HG02571 (cell line): ENCODE measurements around the gene OTOP1.
"Not testable (repeated sequence)": the region's sequence is repeated elsewhere in the genome, so short reads cannot be mapped to it uniquely, and the experiment has no call there.

Experiments used
- ATAC-seq: cut with Tn5 transposase; IDR thresholded peaks from one replicate; pipeline ENCODE4 v1.9.1; 2021; ENCODE audit warnings: mild to moderate bottlenecking, moderate library complexity; ENCODE audit not compliant: unreplicated experiment

The OTOP1 gene

GRCh38 chr4:4233610-4234009 lies 6.9 kb upstream of the OTOP1 start:
- no peak for ATAC-seq

DNA sequence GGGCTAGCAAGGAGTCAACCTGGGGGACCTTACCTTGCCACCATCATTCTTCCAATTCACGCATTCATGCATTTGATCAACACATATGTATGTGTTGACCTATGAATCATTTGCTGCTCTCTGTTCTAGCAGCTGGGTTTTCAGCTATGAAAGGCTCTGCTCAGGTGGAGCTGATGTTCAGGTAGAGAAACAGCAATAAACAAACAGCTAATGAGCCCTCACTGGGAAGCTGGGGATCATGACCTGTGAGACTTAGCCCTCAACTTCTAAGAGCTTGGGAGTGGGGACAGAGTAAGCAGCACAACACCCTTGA lies 1.6 kb upstream of the OTOP1 start:
- ATAC-seq: no peak

GRCh38 chr4:4227510-4228355 lies 1.0 kb upstream of the OTOP1 start:
- no peak for ATAC-seq

DNA sequence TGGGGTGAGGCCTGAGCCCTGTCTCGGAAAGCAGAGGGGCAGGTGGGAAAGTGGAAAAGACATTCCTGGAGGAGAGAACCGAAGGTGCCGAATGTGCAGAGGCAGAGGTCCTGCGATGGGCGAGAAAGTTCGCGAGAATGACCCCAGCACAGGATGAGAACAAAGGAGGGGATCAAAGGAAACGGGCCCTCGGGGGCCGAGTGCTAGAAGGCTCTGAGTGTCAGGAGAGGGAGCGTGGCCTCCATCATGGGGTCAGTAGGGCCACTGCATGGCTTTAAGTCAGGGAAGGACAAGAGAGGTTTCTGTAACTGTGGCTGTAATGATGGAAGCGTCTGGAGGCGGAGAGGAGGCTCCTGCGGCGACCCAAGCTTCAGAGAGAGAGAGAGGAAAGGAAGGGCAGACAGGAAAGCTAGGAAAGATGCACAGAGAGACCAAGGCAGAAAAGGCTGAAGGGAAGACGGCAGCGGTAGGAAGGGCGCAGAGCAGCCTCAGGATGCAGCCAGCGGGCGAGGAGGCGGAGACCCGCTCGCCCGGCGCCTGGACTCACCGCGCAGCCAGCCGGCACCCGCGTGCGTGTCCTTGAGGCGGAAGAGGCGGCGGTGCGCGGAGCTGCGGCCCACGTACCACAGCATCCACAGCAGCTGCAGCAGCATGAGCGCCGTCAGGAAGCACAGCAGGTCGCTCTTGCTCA lies 669 bp downstream of the OTOP1 start:
- ATAC-seq: no peak

- ATAC-seq: no peak
Measured at GRCh38 chr4:4217113-4217512, 9.6 kb downstream of the OTOP1 start.

- ATAC-seq: no peak
Measured at GRCh38 chr4:4216648-4217047, 10.1 kb downstream of the OTOP1 start.

DNA sequence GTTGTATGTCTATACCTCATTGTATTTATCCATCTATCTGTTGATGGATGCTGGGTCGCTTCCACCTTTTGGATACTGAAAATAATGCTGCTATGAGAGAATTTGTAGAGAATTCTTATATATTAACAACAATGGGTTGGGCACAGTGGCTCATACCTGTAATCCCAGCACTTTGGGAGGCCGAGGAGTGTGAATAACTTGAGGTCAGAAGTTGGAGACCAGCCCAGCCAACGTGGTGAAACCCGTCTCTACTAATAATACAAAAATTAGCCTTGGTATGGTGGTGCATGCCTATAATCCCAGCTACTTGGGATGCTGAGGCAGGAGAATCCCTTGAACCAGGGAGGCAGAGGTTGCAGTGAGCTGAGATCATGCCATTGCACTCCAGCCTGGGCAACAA lies 13.1 kb downstream of the OTOP1 start:
- not testable (repeated sequence) for ATAC-seq

GRCh38 chr4:4206204-4206603 lies 20.5 kb downstream of the OTOP1 start:
- ATAC-seq: no peak

- ATAC-seq: no peak
Measured at GRCh38 chr4:4204401-4204745, 22.4 kb downstream of the OTOP1 start.

GRCh38 chr4:4203688-4204400 lies 22.9 kb downstream of the OTOP1 start:
- no peak for ATAC-seq

DNA sequence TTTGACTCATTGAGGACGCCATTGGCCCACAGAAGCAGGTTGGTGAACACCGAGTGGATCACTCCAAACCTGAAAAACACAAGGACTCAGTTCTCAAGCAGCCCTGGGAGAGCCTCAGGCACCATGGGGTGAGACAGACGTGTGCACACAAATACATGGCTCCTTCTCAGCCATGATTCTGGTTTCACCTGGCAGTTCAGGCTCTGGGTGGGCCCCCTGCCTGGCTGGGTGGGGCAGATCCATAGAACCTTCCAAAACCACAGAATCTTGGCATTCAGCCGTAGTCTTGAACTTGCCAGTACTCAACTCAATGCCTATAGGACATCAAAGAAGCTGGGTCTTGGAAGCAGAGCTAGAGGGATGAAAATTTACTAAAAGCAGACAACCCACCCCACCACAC lies 24.2 kb downstream of the OTOP1 start:
- no peak for ATAC-seq

GRCh38 chr4:4200624-4201023 lies 26.1 kb downstream of the OTOP1 start:
- no peak for ATAC-seq

DNA sequence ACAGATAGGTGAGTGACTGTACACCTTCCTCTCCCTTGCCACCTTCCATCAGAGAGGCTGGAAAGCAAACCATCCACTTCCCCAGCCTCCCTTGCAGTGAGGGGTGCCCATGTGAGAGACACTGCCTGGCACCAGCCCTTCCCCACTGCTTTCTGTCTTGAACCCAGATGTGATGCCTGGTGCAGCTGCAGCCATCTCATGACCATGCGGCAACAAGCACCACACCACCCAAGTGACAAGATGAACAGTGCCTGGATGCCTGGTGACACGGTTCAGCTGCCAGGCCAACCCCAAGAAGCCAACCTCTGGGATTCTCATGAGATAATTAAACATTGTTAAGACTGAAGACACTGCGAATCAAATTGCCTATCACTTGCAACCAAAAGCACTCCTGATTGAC lies 31.4 kb downstream of the OTOP1 start:
- no peak for ATAC-seq

GRCh38 chr4:4188557-4188956 lies 38.2 kb downstream of the OTOP1 start:
- not testable (repeated sequence) for ATAC-seq

DNA sequence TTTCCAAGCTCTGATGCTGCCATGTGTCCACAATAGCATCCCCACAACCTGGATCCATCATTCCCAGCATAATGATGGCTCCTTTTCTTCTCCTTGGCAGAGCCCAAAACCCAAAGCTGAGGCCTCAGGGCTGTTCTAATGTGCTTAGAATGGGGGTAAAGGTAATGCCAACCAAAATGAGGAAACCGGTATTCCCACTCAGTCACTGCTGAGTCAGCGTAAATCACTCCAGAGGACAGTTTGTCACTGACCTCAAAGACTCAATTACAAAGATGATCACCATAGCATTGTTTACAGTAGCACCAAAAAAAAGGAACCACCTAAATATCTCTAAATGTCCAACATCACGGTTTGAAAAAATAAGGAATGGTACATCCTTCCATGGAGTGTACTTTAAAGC lies 41.2 kb downstream of the OTOP1 start:
- ATAC-seq: no peak

GRCh38 chr4:4182835-4183568 lies 43.7 kb downstream of the OTOP1 start:
- no peak for ATAC-seq

- no peak for ATAC-seq
Measured at GRCh38 chr4:4170596-4171150, 56.1 kb downstream of the OTOP1 start.

- not testable (repeated sequence) for ATAC-seq
Measured at GRCh38 chr4:4167981-4168780, 58.5 kb downstream of the OTOP1 start.

DNA sequence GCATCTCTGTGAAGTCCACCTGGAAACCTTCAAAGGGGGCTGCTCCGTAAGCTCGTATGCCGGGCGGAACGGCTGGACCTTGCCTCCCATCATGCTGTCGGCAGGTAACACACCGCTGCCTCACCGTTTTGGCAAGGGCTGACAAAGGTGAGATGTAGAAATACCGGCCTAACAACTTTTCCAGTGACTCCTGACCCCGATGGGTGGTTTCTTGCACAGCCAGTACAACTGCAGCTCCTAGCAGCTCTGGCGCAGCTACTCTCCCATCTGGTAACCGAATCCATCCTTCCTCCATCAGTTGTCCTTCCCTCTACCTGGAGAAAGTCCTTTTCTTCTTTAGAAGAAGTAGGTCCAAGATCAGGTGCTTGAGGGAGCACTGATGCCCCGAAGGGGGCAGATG lies 59.7 kb downstream of the OTOP1 start:
- ATAC-seq: not testable (repeated sequence)

DNA sequence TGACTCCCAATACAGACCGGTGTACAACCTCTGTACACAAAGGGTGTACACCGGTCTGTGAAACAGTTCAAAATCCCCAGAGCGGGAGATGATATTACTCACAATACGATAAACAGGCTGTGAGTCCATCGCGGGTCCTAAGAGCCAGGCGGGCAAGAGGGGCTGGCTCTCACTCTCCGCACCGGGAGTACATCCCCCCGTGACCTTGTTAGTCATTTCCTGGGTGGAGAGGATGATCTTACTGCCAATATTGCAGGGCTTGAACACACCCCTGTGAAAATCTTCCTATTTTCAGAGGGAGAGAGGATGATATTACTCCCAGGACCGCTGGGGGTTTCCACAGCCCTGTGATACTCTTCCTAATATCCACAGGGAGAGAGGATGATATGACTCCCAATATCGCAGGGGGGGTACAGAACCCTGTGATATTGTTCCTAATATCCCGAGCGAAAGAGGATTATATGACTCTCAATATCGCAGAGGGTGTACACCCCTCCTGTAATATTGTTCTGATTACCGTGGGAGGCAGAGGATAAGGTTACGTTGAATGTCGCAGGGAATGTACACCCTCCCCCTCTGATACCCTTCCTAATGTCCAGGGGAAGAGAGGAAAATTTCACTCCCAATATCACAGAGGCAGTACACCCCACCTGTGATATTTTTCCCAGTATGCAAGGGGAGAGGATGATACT lies 60.9 kb downstream of the OTOP1 start:
- not testable (repeated sequence) for ATAC-seq
